Stimulated activated CD4-positive, alpha-beta T cell treated with anti-CD3 and anti-CD28 coated beads, Interleukin-12 subunit alpha, Interleukin-12 subunit beta, amount 100 ng/mL, for 4 hours (primary cell): ENCODE results near the gene DMGDH.
"Not testable (repeated sequence)": the region's sequence is repeated elsewhere in the genome, so short reads cannot be mapped to it uniquely, and the experiment has no call there.

ENCODE experiments used
- DNase-seq: peaks from one replicate; pipeline ENCODE4 v3.0.0-alpha.2; 2020

DMGDH gene

GRCh38 chr5:79008362-79008761 lies 61.1 kb downstream of the DMGDH start:
- DNase-seq: no peak

GRCh38 chr5:79007872-79008271 lies 61.6 kb downstream of the DMGDH start:
- no peak for DNase-seq

- DNase-seq: no peak
Measured at GRCh38 chr5:79005936-79006631, 63.4 kb downstream of the DMGDH start.

- DNase-seq: no peak
Measured at GRCh38 chr5:79005151-79005550, 64.3 kb downstream of the DMGDH start.

DNA sequence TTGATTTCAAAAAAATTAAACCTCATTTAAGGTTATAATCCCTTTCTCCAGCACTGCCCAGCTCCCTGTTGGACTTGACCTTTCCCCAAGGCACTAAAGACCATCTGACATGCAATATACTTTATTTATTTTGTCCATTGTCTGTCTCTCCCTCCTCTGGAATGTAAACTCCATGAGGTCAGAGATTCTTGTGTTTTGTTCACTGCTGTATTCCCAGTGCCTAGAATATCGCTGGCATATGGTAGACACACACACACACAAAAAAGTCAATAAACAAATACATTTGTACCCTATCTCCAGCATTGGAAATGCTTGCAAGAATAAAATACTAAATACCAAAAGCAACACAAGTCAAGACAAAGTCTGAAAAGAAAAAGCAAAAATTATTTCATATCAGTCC lies 67.1 kb downstream of the DMGDH start:
- DNase-seq: no peak

GRCh38 chr5:79001471-79001870 lies 68.0 kb downstream of the DMGDH start:
- no peak for DNase-seq

DNA sequence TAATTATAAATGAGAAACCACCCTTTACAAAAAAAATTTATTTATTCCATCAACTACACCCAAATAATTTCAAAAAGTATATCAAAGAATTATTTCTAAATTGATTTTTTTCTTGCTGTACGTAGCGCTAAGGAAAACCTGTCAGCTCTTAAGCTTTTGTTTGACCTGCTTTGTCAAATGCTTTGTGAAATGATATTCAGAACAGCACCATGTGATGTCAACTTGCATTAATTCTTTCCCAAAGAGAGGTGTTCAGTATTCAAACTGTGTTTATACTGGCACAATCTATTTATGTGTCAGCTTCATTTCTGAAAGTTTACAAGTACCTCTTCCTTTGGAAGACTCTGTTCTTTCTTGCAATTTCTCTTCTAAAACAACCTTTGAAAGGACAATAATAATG lies 72.4 kb downstream of the DMGDH start:
- DNase-seq: no peak

GRCh38 chr5:78995521-78996007 lies 73.9 kb downstream of the DMGDH start:
- DNase-seq: no peak

DNA sequence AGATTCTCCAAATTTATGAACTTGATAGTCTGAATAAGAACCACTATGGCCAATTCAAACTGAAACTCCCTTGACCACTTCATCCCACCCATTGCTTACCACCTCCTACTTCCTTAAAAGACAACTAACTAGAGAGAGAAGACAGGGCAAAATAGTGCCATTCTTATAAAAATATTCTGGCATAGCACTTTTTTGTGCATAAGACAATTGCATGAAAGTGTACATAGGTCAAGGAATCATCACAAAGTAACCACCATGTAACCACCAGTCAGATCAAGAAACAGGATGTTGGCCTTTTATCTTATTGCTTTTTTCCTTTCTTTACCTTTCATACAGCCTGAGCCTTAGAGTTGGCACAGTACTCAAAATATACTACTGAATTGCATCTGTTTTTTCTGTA lies 76.3 kb downstream of the DMGDH start:
- no peak for DNase-seq

- no peak for DNase-seq
Measured at GRCh38 chr5:78992146-78992545, 77.3 kb downstream of the DMGDH start.

DNA sequence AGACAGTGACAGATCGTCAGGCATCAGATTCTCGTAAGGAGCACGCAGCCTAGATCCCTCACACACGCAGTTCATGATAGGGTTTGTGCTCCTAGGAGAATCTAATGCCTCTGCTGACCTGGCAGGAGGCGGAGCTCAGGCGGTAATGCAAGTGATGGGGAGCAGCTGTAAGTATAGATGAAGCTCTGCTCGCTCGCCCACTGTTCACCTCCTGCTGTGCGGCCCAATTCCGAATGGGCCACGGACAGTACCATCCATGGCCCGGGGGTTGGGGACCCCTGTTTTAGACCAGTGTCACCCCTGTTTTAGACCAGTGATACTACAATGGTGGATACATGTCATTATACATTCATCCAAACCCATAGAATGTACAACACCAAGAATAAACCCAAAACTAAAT lies 80.4 kb downstream of the DMGDH start:
- DNase-seq: no peak

DNA sequence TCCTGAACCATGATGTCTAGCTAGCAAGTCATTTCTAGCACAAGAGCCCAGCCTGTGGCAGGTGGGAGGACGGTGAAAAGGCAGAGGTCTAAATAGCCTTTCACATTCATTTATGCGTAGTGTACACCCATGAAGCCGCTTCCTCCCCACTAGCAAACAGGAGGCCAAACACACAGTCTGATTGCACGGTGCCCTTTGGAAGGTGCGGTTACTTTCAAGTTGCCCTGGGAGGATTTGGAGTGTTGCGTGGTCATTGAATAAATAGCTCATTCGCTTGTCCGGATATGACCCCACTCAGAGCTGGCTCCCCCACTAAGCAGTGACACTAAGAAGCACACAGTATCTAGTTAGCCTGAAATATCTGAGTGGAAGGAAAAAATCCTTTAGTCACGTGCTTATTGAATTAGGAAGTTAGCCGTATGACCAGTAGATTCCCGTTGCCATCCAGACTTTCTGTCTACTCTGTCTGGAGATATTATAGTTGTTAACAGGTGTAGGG lies 83.7 kb downstream of the DMGDH start:
- DNase-seq: peak; percentile 30

DNA sequence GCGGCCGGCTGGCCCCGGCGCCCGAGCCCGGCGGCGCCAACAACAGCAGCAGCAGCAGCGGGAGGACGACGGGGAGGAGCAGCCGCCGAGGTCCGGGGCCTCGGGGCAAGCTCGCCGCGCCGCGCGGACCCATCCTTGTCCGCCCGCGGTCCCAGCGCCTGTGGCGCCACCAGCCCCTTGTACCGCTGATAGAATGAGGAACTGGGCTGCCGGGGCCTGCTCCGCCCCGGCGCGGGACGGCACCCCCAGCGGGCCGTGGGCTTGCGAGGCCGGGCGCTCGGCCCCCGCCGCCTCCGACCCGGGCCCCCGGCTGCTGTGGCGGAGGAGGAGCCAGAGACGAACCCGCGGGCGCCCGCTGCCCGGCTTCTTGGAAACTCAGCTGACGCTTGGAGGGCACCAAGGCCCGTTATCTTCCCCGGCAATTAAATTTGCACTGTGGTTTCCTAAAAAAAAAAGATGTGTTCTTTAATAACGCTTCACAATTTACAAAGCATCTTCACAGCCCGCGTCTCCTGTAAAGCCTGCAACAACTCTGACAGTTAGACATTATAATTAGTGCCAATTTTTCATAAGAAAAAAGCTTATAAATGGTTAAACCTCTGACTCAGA lies 84.3 kb downstream of the DMGDH start, which contains the start of gene ARSB:
ARSB (minus strand) TSS at position 195 of the 609 bp plus-strand sequence; CDS start at position 133, 62 bp downstream.
- DNase-seq: peak; percentile 52

DNA sequence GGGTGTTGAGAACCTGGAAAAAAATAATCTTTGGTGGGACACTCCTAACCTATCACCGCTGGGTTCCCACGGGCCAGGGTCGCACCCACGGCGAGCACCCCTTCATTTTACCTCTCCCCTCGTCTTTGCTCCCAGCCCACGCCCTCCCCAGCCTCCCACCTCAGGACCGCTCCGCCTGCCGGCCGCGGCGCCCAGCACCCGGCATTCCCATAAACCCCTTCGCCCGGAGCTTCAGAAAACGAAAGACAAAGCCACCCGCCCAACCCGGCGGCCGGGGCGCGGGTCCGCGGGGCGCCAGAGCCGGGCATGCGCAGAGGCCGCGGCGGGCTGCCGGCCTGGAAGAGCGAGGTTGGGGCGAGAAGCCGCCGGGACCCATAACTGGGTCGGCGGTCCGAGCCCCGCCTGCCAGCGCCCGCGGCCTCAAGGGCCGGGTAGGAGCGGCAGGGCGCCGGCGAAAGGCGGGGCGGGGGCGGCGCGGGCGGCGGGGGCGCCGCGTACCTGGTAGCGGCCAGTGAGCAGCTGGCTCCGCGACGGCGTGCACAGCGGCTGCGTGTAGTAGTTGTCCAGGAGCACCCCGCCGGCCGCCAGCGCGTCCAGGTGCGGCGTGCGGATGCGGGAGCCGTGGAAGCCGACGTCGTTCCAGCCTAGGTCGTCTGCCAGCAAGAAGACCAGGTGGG lies 84.9 kb downstream of the DMGDH start:
- peak; percentile 74 for DNase-seq

DNA sequence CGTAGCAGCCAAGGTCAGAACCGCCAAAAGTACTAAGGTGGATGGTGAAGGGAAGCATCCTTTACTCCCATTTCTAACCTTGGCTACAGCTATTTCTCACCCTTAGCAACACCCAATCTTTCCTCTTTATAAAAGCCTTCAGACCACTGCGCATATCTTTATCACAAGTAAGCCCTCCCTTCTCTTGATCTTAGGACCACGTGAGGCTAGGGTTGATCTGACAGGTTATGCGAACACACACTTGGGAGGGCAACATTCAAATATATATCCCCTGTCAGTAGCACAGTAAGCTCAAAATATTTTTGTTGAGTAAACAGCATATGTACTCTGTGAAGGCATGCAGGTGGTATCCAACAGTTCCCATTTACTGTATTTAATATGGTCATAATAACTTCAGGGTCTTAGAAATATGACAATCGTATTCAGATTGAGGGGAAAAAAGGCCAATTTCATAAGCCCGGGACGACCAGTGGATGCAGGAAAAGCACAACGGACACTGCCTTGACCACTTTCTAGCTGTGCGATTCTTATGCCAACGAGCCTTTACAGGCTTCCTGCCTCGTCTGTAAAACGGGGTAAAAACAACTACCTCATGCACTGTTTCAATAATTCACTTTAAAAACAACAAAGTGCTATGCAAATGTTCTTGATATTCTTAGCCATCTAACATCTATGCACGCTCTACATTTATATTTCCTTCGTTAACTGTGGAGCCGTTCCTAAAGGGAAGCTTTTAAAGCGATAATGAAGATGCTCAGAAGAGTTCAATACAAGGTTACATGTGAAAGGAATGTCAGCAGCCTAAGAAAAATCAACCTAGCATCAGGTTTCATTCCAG lies 85.7 kb downstream of the DMGDH start:
- no peak for DNase-seq

DNA sequence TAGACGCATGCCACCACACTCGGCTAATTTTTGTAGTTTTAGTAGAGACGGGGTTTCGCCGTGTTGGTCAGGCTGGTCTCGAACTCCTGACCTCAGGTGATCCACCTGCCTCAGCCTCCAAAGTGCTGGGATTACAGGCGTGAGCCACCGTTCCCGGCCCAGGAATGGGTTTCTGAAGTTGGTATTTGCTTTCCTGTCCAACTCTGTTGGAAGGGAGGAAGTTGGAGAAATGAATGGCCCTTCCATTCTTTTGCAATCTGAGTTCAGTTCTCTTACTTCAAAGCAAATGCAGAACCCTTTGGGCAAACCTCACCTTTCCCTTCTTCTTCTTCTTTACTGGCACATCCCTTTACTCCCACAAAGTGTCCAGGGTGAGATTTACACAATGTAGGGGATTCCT lies 86.3 kb downstream of the DMGDH start:
- DNase-seq: not testable (repeated sequence)

GRCh38 chr5:78979909-78980308 lies 89.6 kb downstream of the DMGDH start:
- no peak for DNase-seq

DNA sequence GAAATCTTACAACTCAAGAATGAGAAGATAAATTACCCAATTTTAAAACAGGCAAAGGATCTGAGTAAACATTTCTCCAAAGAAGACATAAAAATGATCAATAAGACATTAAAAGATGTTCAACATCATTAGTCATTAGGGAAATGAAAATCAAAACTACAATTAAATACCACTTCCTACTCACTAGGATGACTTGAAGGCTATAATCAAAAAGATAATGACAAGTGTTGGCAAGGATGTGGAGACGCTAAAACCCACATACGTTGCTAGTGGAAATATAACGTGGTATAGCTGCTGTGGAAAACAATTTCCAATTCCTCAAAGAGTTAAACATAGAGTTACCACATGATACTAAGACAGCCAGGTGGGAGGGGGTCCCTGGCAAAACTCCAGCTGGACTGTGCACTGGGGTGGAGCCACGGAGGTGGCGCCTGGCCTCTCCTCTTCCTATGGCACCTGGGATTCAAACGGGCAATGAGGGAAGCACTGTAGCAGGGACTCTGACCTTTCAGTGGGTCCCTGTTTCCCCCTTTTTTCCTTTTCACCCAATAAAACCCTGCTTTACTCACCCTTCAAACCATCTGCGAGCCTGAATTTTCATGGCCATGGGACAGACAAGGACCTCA lies 90.2 kb downstream of the DMGDH start:
- DNase-seq: no peak

- no peak for DNase-seq
Measured at GRCh38 chr5:78975035-78975434, 94.4 kb downstream of the DMGDH start.

GRCh38 chr5:78974601-78975000 lies 94.9 kb downstream of the DMGDH start:
- DNase-seq: no peak

GRCh38 chr5:78974011-78974410 lies 95.5 kb downstream of the DMGDH start:
- DNase-seq: no peak

DNA sequence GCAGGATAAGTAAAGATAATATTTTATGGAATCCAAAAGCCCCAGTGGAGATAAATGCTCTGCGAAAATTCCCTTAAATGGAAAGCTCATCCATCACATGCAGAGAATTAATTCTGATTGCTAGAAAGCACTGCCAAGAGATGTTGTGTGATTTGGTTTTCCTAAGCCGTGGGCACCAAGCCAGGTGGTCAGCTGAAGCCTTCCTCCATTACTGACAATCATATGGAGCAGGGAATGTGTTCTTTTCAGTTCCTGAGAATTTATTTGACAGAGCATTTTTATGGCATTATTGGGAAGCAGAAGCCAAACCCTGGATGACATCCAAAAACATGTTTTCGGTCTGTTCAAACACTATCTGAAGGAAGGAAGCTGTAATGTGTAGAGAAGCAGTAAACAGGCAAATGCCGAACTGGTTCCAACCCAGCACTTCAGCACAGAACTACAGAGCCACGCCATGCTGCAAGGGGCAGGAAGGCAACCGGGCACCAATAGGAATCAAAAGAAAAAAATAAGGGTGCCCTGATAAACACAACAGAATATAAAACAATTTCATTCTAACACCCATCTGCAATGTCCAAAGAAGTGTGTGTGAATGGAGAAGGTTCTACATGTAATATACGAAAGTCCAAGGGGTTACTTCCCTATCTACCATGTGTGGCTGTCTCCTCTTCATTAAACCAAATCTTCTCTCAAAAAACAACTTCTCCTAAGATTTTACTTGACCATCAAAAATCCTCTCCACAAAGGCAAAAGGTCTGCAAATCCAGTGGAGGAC lies 96.6 kb downstream of the DMGDH start:
- no peak for DNase-seq
